HepG2 (cell line): ENCODE measurements around the gene IFI35. TPM values are rescaled to one million over a fixed set of nuclear protein-coding genes. Genes with fewer than 3 reads are reported as not detected.

Experiments used
- BRF2 ChIP-seq: sonication (generic); formaldehyde crosslinking; IDR thresholded peaks from 2 replicates; pipeline ENCODE4 v1.8.1; 2022; ENCODE audit warnings: mild to moderate bottlenecking, missing genetic modification reagents
- GMEB2 ChIP-seq: IDR thresholded peaks from 2 replicates; pipeline ENCODE4 v1.6.1; 2016; ENCODE audit warnings: missing biosample characterization, missing genetic modification reagents, low read depth
- IKZF1 ChIP-seq: fragments of 450-650 bp; IDR thresholded peaks from 2 replicates; pipeline ENCODE4 v1.7.1; 2016
- MAFF ChIP-seq: IDR thresholded peaks from 2 replicates; pipeline ENCODE4 v1.6.1; 2011; ENCODE audit warnings: low read depth, low read length, improper control_type of control experiment
- NFYB ChIP-seq: sonication (generic); formaldehyde crosslinking; IDR thresholded peaks from 2 replicates; pipeline ENCODE4 v1.4.0; 2020; ENCODE audit warnings: missing genetic modification reagents
- RFX1 ChIP-seq: fragments of 450-650 bp; IDR thresholded peaks from 2 replicates; pipeline ENCODE4 v1.6.1; 2017
- RXRA ChIP-seq: sonication (generic); formaldehyde crosslinking; IDR thresholded peaks from 2 replicates; pipeline ENCODE4 v1.5.1; 2020; ENCODE audit warnings: missing genetic modification reagents
- SCMH1 ChIP-seq: sonication (generic); formaldehyde crosslinking; IDR thresholded peaks from 2 replicates; pipeline ENCODE4 v1.9.0; 2021; ENCODE audit warnings: missing genetic modification reagents, mild to moderate bottlenecking, borderline replicate concordance
- SIX4 ChIP-seq: sonication (generic); formaldehyde crosslinking; IDR thresholded peaks from 2 replicates; pipeline ENCODE4 v1.4.0; 2020; ENCODE audit warnings: missing genetic modification reagents
- SMAD9 ChIP-seq: sonication (generic); formaldehyde crosslinking; IDR thresholded peaks from 2 replicates; pipeline ENCODE4 v1.5.1; 2020; ENCODE audit warnings: mild to moderate bottlenecking, missing genetic modification reagents
- ZC3H4 ChIP-seq: sonication (generic); formaldehyde crosslinking; IDR thresholded peaks from 2 replicates; pipeline ENCODE4 v1.4.0; 2020; ENCODE audit warnings: missing genetic modification reagents, borderline replicate concordance
- ZNF10 ChIP-seq: sonication (generic); formaldehyde crosslinking; IDR thresholded peaks from 2 replicates; pipeline ENCODE4 v1.4.0; 2020; ENCODE audit warnings: mild to moderate bottlenecking, low read depth, missing genetic modification reagents, borderline replicate concordance
- ZNF383 ChIP-seq: sonication (generic); formaldehyde crosslinking; IDR thresholded peaks from 2 replicates; pipeline ENCODE4 v1.4.0; 2020; ENCODE audit warnings: missing genetic modification reagents, mild to moderate bottlenecking, borderline replicate concordance
- ZNF512 ChIP-seq: sonication (generic); formaldehyde crosslinking; IDR thresholded peaks from 2 replicates; pipeline ENCODE4 v1.4.0; 2020; ENCODE audit warnings: mild to moderate bottlenecking, missing genetic modification reagents
- ZNF562 ChIP-seq: sonication (generic); formaldehyde crosslinking; IDR thresholded peaks from 2 replicates; pipeline ENCODE4 v1.8.0; 2022; ENCODE audit warnings: missing genetic modification reagents, borderline replicate concordance
- ZNF567 ChIP-seq: sonication (generic); formaldehyde crosslinking; IDR thresholded peaks from 2 replicates; pipeline ENCODE4 v1.8.1; 2023; ENCODE audit warnings: mild to moderate bottlenecking, missing genetic modification reagents, borderline replicate concordance
- ZNF607 ChIP-seq: sonication (generic); formaldehyde crosslinking; IDR thresholded peaks from 2 replicates; pipeline ENCODE4 v1.5.1; 2020; ENCODE audit warnings: missing genetic modification reagents, mild to moderate bottlenecking, borderline replicate concordance
- ZNF710 ChIP-seq: sonication (generic); formaldehyde crosslinking; IDR thresholded peaks from 2 replicates; pipeline ENCODE4 v1.5.0; 2020; ENCODE audit warnings: mild to moderate bottlenecking, missing genetic modification reagents, borderline replicate concordance
- ZNF761 ChIP-seq: sonication (generic); formaldehyde crosslinking; conservative IDR thresholded peaks from 2 replicates; pipeline ENCODE4 v1.4.0; 2020; ENCODE audit warnings: mild to moderate bottlenecking, missing genetic modification reagents
- ZNF768 ChIP-seq: sonication (generic); formaldehyde crosslinking; IDR thresholded peaks from 2 replicates; pipeline ENCODE4 v1.4.0; 2020; ENCODE audit warnings: missing genetic modification reagents
- ZUFSP ChIP-seq: sonication (generic); formaldehyde crosslinking; IDR thresholded peaks from 2 replicates; pipeline ENCODE4 v1.9.0; 2021; ENCODE audit warnings: missing genetic modification reagents, mild to moderate bottlenecking, borderline replicate concordance
- polyA plus RNA-seq, 8 experiments: library from polyadenylated mRNA; depleted of rRNA in 3 of 8; stranded (reverse) in 7 of 8; unstranded in 1 of 8; fragments of >200 nt; fragmentation: Illumina TruSeq in 4 of 8; extraction: Trizol in 4 of 8; gene quantifications; 2 replicates each; pipeline versions ENCODE4 v1.2.1 to v1.2.3, GENCODE V29; 2011 to 2016; ENCODE audit warnings: low read depth in 4 of 8, missing spikeins in 1 of 8, mixed read lengths in 1 of 8; ENCODE audit not compliant: insufficient read depth in 1 of 8
- total RNA-seq, 5 experiments: library from RNA; depleted of rRNA; stranded (reverse); fragments of >200 nt; fragmentation: Illumina TruSeq; extraction: Trizol; gene quantifications; 2 replicates each; pipeline ENCODE4 v1.2.3, GENCODE V29; 2016; ENCODE audit warnings: low read depth in 1 of 5

IFI35 gene
- total and polyA plus RNA-seq, 2 of the 13 experiments (the other 11 are each of a cell fraction or from before 2014, with no cell fraction given) = 28.9 to 38.1 TPM

- no peak for TF ChIP-seq ZNF710 (CRISPR knock-in tag)
- no peak for TF ChIP-seq GMEB2 (CRISPR knock-in tag)
- no peak for TF ChIP-seq ZNF10 (CRISPR knock-in tag)
- no peak for TF ChIP-seq IKZF1
- TF ChIP-seq SMAD9 (CRISPR knock-in tag) = peak; percentile 78; the same call in 1 of the 2 replicates
- no peak for TF ChIP-seq SCMH1
- TF ChIP-seq BRF2 = no peak
- peak; percentile 44; the same call in 1 of the 2 replicates for TF ChIP-seq ZNF768 (CRISPR knock-in tag)
- 0 out of 2 replicates have a peak, but pooled peaks have one; percentile 46 for TF ChIP-seq ZNF567 (CRISPR knock-in tag)
- TF ChIP-seq SIX4 (CRISPR knock-in tag) = peak; percentile 50; the same call in 1 of the 2 replicates
- peak; percentile 43; the same call in 1 of the 2 replicates for TF ChIP-seq ZNF607 (CRISPR knock-in tag)
- TF ChIP-seq ZNF512 (CRISPR knock-in tag) = no peak; the same call in 1 of the 2 replicates
- TF ChIP-seq ZNF383 (CRISPR knock-in tag) = no peak
- TF ChIP-seq MAFF = no peak
- no peak for TF ChIP-seq NFYB (CRISPR knock-in tag)
- TF ChIP-seq RFX1 = peak; percentile 88
- no peak for TF ChIP-seq ZNF761 (CRISPR knock-in tag)
- TF ChIP-seq ZNF562 (CRISPR knock-in tag) = no peak
- TF ChIP-seq RXRA (CRISPR knock-in tag) = peak; percentile 33; the same call in 1 of the 2 replicates
- TF ChIP-seq ZUFSP = no peak
- no peak for TF ChIP-seq ZC3H4 (CRISPR knock-in tag)
These were observed 18.1 kb downstream of the IFI35 start, which contains the start of gene RND2 (continued) for GRCh38 chr17:43024407-43025289.
